Measurements from ENCODE around the gene FUT6.

- TF ChIP-seq EZH2phosphoT487 (IDR thresholded peaks at IDR 0.05; ENCODE audit: insufficient read depth, low read depth) (no peak), EZH2 (IDR thresholded peaks at IDR 0.05; ENCODE audit: insufficient read depth, poor library complexity, severe bottlenecking) (no peak)
Observed at GRCh38 chr19:5818594-5818993, 20.9 kb downstream of the FUT6 start.

All from GM23248 (cell line).